Calu3 (cell line): ENCODE data around the gene GRID2. TPM values are rescaled to one million over a fixed set of nuclear protein-coding genes. Genes with fewer than 3 reads are reported as not detected.

ENCODE experiments used
- BruUV-seq: library from RNA; stranded (reverse); fragments of 400-500 nt; replicated peaks from 2 replicates; lab custom pipeline; 2021; lab: Mats Ljungman, UMichigan
- CTCF ChIA-PET: fragments of 300-600 bp; sonication (Branson Sonifier 250); formaldehyde crosslinking; loops from one replicate; lab custom pipeline; 2022; ENCODE audit warnings: antibody characterized with exemption; lab: Charles Lee
- DNase-seq: peaks from one replicate; pipeline ENCODE4 v3.0.0; 2022
- H3K27ac Mint-ChIP-seq: one replicate; pipeline ENCODE4 v1.8.0; 2022; ENCODE audit warnings: mixed read lengths; ENCODE audit not compliant: unreplicated experiment
- H3K27me3 Mint-ChIP-seq: one replicate; pipeline ENCODE4 v1.8.0; 2022; ENCODE audit warnings: mixed read lengths; ENCODE audit not compliant: unreplicated experiment
- H3K36me3 Mint-ChIP-seq: one replicate; pipeline ENCODE4 v1.8.0; 2022; ENCODE audit warnings: mild to moderate bottlenecking, moderate library complexity, mixed read lengths; ENCODE audit not compliant: insufficient read depth, unreplicated experiment
- H3K4me1 Mint-ChIP-seq: one replicate; pipeline ENCODE4 v1.8.0; 2022; ENCODE audit warnings: mild to moderate bottlenecking, low read depth, mixed read lengths; ENCODE audit not compliant: unreplicated experiment
- H3K4me3 Mint-ChIP-seq: one replicate; pipeline ENCODE4 v1.8.0; 2022; ENCODE audit warnings: mild to moderate bottlenecking, low read depth, moderate library complexity, mixed read lengths; ENCODE audit not compliant: unreplicated experiment
- H3K9me3 Mint-ChIP-seq: one replicate; pipeline ENCODE4 v1.8.0; 2022; ENCODE audit warnings: low read depth, mixed read lengths; ENCODE audit not compliant: unreplicated experiment
- CTCF ChIP-seq: fragments of 200-600 bp; IDR thresholded peaks from one replicate; pipeline ENCODE4 v1.8.0; 2022; ENCODE audit warnings: antibody characterized with exemption; ENCODE audit not compliant: unreplicated experiment
- intact Hi-C: fragments of 100-400 bp; cut with micrococcal nuclease; formaldehyde crosslinking; loops from one replicate; pipeline ENCODE4 v1.10.0; 2022; ENCODE audit not compliant: unreplicated experiment
- total RNA-seq: library from RNA; stranded (reverse); gene quantifications from 2 replicates; pipeline ENCODE4 v1.2.3, GENCODE V29; 2022

GRID2 gene
- total RNA-seq, 1 experiment from 2014 or later, result not detected

GRCh38 chr4:92501456-92501855 lies 197.7 kb downstream of the GRID2 start:
- no peak overlapping the region for H3K4me3 Mint-ChIP-seq
- H3K27me3 Mint-ChIP-seq, result no peaks in the 10 kb centered on the region
- no peak for DNase-seq
- TF ChIP-seq CTCF, result no peak
- no peak overlapping the region for H3K27ac Mint-ChIP-seq
- H3K9me3 Mint-ChIP-seq, result no peaks in the 10 kb centered on the region
- CTCF ChIA-PET, result no interaction called here
- H3K4me1 Mint-ChIP-seq, result no peaks in the 10 kb centered on the region
- intact Hi-C loops, result no loop called here
- H3K36me3 Mint-ChIP-seq, result no peaks in the 10 kb centered on the region
- no TSS peak for BruUV-seq

GRCh38 chr4:92506933-92507332 lies 203.2 kb downstream of the GRID2 start:
- no peak overlapping the region for H3K27ac Mint-ChIP-seq
- no peaks in the 10 kb centered on the region for H3K36me3 Mint-ChIP-seq
- TF ChIP-seq CTCF, result no peak
- no peak for DNase-seq
- BruUV-seq, result no TSS peak
- no peaks in the 10 kb centered on the region for H3K27me3 Mint-ChIP-seq
- H3K4me1 Mint-ChIP-seq, result no peaks in the 10 kb centered on the region
- H3K9me3 Mint-ChIP-seq, result peaks cover 5% of the 10 kb centered on the region
- intact Hi-C loops, result no loop called here
- H3K4me3 Mint-ChIP-seq, result no peak overlapping the region
- CTCF ChIA-PET, result no interaction called here

- H3K27me3 Mint-ChIP-seq, result no peaks in the 10 kb centered on the region
- H3K4me1 Mint-ChIP-seq, result no peaks in the 10 kb centered on the region
- no peak overlapping the region for H3K27ac Mint-ChIP-seq
- no peak for TF ChIP-seq CTCF
- intact Hi-C loops, result no loop called here
- BruUV-seq, result no TSS peak
- no peak overlapping the region for H3K4me3 Mint-ChIP-seq
- H3K9me3 Mint-ChIP-seq, result peaks cover 8% of the 10 kb centered on the region
- H3K36me3 Mint-ChIP-seq, result no peaks in the 10 kb centered on the region
- CTCF ChIA-PET, result no interaction called here
- DNase-seq, result no peak
These were observed 210.9 kb downstream of the GRID2 start for GRCh38 chr4:92514627-92515026.

GRCh38 chr4:92516450-92516849 lies 212.7 kb downstream of the GRID2 start:
- intact Hi-C loops, result no loop called here
- H3K9me3 Mint-ChIP-seq, result peaks cover 3% of the 10 kb centered on the region
- no peak overlapping the region for H3K27ac Mint-ChIP-seq
- no TSS peak for BruUV-seq
- H3K27me3 Mint-ChIP-seq, result no peaks in the 10 kb centered on the region
- no peak overlapping the region for H3K4me3 Mint-ChIP-seq
- H3K36me3 Mint-ChIP-seq, result no peaks in the 10 kb centered on the region
- TF ChIP-seq CTCF, result no peak
- no peak for DNase-seq
- CTCF ChIA-PET, result no interaction called here
- no peaks in the 10 kb centered on the region for H3K4me1 Mint-ChIP-seq
